Skin epidermis (tissue), 12 donors: ENCODE measurements around the gene DOLK.

Experiments used
- H3K27ac ChIP-seq, 21 experiments: fragments of 200-600 bp; sonication (generic) in 11 of 21; one replicate each; pipeline ENCODE4 v1.5.0; 2020; ENCODE audit warnings: mild to moderate bottlenecking in 3 of 21, inconsistent platforms in 2 of 21, moderate library complexity in 2 of 21
- H3K4me3 ChIP-seq, 7 experiments: fragments of 200-600 bp; sonication (generic) in 2 of 7; one replicate each; pipeline ENCODE4 v1.5.0; 2020; ENCODE audit warnings: inconsistent platforms in 2 of 7, mild to moderate bottlenecking in 2 of 7, moderate library complexity in 1 of 7

Gene DOLK

GRCh38 chr9:128937310-128938165, 9.9 kb downstream of the DOLK start:
- Histone ChIP-seq H3K27ac (peak overlapping the region in 3 of 21 experiments; percentile 10 to 49 (median 42)), H3K4me3 (no peak overlapping the region)

DNA sequence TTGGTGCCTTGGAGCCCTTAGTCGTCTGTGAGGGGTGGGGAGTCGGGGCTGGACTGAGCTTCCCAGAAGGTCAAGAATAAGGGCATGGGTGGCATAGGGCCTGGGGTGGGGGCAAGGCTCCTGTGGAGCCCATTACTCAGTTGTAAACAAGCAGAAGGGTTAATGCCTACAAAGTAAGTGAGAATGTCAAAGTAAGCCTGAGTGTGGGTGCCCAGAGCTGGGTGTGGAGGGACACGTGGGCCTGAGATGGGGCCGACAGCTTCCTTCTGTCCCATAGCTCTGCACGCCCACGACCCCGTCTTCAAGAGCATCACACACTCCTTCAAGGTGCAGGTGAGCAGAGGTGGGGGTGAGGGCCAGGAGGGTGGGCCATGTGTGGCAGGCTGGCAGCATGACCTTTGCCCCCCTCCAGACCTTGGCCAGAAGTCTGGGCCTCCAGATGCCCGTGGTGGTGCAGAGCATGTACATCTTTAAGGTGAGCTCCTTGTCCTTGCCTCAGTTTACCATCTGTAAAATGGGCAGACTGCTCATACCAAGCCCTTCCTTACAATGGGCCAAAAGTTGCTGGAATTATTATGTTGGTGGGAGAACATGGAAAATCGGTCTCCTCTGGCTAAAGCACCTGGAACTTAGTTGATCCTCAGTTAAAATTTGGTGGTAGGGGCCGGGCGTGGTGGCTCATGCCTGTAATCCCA, 11.1 kb downstream of the DOLK start:
- no peak overlapping the region for H3K27ac ChIP-seq
- no peak overlapping the region for H3K4me3 ChIP-seq

- Histone ChIP-seq H3K27ac (no peak overlapping the region), H3K4me3 (no peak overlapping the region)
These were observed 13.7 kb downstream of the DOLK start for GRCh38 chr9:128933731-128934130.

- no peak overlapping the region for H3K4me3 ChIP-seq
- H3K27ac ChIP-seq = no peak overlapping the region
These were observed 17.8 kb downstream of the DOLK start for GRCh38 chr9:128929560-128929959.

GRCh38 chr9:128928624-128929023, 18.8 kb downstream of the DOLK start:
- H3K4me3 ChIP-seq = no peak overlapping the region
- H3K27ac ChIP-seq = no peak overlapping the region

DNA sequence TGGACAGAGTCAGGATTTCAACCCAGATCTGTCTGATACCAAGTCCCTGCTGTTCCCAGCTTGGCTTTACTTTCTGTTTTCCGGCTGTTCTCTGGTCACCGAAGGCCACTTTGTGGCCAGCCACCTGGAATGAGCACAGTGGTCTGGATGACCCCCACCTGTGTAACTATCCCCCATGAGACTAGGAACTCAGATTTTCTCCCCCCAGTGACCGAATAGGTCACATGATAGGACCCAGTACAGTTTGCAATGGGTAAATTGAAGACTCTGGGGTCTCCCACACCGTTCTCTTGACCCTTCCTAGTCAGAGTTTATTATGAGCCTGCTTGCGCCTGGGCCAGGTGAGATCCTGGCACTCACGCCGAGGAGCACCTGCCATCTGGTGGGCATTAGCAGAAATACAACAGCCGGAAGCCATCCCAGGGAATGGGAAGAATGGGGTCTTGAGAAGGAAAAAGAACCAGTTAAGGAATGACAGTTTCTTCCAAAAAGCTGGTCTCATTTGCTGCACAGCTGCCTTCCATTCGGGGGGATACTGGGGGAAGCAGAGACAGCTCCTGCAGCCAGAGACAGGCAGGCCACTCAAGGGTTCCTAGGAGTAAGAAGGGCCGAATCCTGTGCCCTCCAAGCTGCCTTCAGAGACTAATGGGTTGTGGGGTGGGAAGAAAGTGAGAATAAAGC, 19.5 kb downstream of the DOLK start:
- no peak overlapping the region for H3K4me3 ChIP-seq
- H3K27ac ChIP-seq = peak overlapping the region in 2 of 21 experiments; percentile 28 to 43

GRCh38 chr9:128923493-128923883, 23.9 kb downstream of the DOLK start:
- Histone ChIP-seq H3K27ac (no peak overlapping the region), H3K4me3 (no peak overlapping the region)

GRCh38 chr9:128921881-128922763, 25.3 kb downstream of the DOLK start:
- Histone ChIP-seq H3K27ac (peak overlapping the region in 20 of 21 experiments; percentile 25 to 88 (median 79)), H3K4me3 (peak overlapping the region; percentile 12 to 57 (median 39))

DNA sequence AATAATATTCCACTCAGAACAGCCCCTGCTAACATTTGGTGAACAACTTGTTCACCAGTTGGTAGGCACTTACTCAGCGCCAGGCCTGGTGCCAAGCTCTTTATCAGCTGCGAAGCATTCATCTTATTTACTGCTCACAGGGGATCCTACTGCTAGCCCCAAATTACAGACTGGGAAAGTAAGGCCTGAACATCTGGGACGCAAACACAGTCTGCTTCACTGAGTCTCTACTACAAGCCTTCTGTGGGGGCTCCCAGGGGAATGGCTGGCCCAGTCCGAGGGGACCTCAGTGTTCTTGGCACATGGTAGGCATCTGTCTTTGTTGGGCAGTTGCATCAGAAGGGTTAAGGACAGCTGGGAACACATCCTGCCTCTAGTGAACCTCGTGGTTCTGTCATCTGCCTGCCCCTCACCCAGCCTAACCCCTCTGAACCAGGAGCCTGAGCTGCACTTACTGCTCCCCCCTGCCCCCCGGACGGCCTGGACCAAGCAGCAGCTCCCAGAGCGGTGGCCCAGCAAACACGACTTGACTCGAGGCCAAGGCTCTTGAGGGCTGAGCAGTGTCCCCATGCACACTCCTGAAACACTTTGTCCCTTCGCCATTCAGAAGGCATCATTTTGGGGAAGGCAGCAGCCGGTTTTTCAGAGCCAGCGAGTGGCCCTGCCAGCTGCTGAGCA, 26.9 kb downstream of the DOLK start, which contains the start of gene PHYHD1:
Gene PHYHD1 (plus strand): TSS at position 602 of the 678 bp plus-strand sequence. CDS start 1,342 bp downstream, outside the sequence.
- H3K4me3 ChIP-seq = peak within 1 kb of the TSS in 4 of 7 experiments; percentile 12 to 57 (median 40)
- H3K27ac ChIP-seq = peak within 1 kb of the TSS in 17 of 21 experiments; percentile 6 to 88 (median 82)

DNA sequence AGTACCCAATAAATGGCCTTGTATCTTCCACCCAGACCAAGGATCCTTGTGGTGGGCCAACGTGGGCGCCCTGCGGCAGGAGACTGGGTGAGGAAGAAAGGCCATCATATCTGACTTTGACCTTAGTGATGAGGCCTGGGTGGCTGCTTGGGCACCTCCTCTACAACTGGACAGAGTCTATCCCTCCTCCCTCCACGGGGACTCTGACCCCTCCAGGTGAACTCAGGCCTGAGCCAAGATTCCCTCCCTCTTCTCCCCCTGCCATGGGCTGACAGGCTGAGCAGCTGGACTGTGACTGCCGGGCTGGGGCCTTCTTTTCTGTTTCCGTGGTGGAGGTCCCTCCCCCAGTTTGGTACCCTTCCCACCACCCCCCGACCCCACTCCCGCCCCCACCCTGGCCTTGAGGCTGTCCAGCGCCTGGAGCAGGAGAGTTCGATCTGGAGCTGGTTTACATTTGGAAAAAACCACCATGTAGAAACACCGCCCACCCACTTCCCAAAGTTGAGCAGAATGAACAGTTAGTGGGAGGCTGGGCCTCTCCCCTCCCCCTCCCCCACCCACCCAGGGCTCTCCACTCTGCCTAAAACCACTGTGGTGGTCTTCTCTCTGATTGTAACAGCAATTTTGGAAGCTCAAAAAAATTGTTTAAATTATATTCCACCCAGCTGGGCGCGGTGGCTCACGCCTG, 27.9 kb downstream of the DOLK start:
- no peak overlapping the region for H3K4me3 ChIP-seq
- peak overlapping the region in 11 of 21 experiments; percentile 9 to 85 (median 57) for H3K27ac ChIP-seq

- Histone ChIP-seq H3K4me3 (no peak overlapping the region), H3K27ac (peak overlapping the region in 8 of 21 experiments; percentile 9 to 85 (median 56))
These were observed 28.5 kb downstream of the DOLK start for GRCh38 chr9:128918921-128919320.

GRCh38 chr9:128917151-128917849, 30.1 kb downstream of the DOLK start:
- Histone ChIP-seq H3K4me3 (no peak overlapping the region), H3K27ac (peak overlapping the region in 19 of 21 experiments; percentile 1 to 84 (median 76))

- peak overlapping the region in 19 of 21 experiments; percentile 1 to 84 (median 76) for H3K27ac ChIP-seq
- no peak overlapping the region for H3K4me3 ChIP-seq
These were observed 30.7 kb downstream of the DOLK start for GRCh38 chr9:128916745-128917144.

DNA sequence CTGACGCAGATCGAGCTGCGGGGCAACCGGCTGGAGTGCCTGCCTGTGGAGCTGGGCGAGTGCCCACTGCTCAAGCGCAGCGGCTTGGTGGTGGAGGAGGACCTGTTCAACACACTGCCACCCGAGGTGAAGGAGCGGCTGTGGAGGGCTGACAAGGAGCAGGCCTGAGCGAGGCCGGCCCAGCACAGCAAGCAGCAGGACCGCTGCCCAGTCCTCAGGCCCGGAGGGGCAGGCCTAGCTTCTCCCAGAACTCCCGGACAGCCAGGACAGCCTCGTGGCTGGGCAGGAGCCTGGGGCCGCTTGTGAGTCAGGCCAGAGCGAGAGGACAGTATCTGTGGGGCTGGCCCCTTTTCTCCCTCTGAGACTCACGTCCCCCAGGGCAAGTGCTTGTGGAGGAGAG, 31.2 kb downstream of the DOLK start:
- Histone ChIP-seq H3K4me3 (no peak overlapping the region), H3K27ac (peak overlapping the region in 20 of 21 experiments; percentile 1 to 84 (median 76))

GRCh38 chr9:128913995-128914772, 33.2 kb downstream of the DOLK start:
- peak overlapping the region in 16 of 21 experiments; percentile 67 to 88 (median 76) for H3K27ac ChIP-seq
- H3K4me3 ChIP-seq = no peak overlapping the region
